OCI-M1 (cell line): ENCODE results near the gene FKRP.
A peak's percentile ranks its signal among the peaks of the same experiment; 100 is the strongest.
"Not testable (repeated sequence)": the region's sequence is repeated elsewhere in the genome, so short reads cannot be mapped to it uniquely, and the experiment has no call there.

Experiments
- DNase-seq: peaks from one replicate; lab custom pipeline; 2025; lab: John Stamatoyannopoulos, UW

Gene FKRP

DNA sequence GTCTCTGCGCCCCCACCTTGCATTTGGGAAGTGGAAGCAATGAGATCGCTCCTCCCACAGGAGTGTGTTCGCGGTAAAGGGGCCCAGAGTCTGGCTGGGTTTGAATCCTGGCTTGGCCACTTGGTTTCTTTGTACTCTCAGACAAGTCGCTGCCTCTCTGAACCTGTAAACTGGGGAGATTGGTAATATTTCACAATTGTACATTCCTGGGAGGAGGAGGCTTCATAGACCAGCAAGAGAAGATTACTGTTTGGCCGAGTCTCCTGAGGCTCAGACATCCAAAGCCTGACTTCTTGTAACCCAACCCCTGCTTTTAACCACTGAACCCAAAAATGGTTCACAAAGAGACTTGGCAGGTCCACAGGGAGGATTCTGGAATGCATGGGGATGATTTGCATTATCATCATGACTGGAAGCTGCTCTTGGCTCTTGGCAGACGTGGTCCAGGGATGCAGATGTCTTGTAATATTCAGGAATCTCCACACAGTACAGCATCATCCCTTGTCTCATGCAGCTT, 14.0 kb downstream of the FKRP start:
- no peak for DNase-seq

- DNase-seq = no peak
Observed at GRCh38 chr19:46760363-46760762, 14.5 kb downstream of the FKRP start.

GRCh38 chr19:46760897-46761296, 15.0 kb downstream of the FKRP start:
- not testable (repeated sequence) for DNase-seq

GRCh38 chr19:46761418-46761831, 15.6 kb downstream of the FKRP start:
- no peak for DNase-seq

DNA sequence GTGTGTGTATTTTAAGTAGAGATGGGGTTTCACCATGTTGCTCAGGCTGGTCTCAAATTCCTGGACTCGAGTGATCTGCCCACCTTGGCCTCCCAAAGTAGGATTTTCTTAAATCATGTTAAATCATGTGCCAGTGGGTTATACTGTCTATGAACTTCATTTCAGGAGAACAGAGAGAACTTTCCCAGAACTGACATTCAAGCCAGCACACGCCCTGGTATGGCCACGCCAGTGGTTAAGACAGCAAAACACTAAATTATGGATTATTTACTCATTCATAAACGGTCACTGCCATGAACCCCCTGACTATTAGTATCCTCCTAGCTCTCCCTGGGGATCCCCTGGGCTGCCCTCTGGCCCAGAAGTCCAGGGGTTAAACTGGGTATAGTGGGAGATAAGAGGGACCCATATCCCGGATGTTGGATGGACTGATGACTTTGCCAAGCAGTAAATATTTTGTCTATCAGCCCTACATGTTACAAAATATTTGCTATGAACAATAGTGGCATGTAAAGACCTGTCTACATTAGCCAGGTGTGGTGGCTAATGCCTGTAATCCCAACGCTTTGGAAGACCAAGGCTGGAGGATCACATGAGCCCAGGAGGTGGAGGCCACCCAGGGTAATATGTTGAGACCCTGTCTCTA, 16.5 kb downstream of the FKRP start:
- no peak for DNase-seq

- DNase-seq = no peak
Observed at GRCh38 chr19:46764817-46765291, 19.0 kb downstream of the FKRP start.

- peak; percentile 61 for DNase-seq
Observed at GRCh38 chr19:46766569-46767317, 20.9 kb downstream of the FKRP start.

GRCh38 chr19:46768746-46769145, 22.9 kb downstream of the FKRP start:
- not testable (repeated sequence) for DNase-seq

- peak; percentile 19 for DNase-seq
Observed at GRCh38 chr19:46772170-46773017, 26.5 kb downstream of the FKRP start.

GRCh38 chr19:46773018-46773399, 27.2 kb downstream of the FKRP start:
- no peak for DNase-seq

DNA sequence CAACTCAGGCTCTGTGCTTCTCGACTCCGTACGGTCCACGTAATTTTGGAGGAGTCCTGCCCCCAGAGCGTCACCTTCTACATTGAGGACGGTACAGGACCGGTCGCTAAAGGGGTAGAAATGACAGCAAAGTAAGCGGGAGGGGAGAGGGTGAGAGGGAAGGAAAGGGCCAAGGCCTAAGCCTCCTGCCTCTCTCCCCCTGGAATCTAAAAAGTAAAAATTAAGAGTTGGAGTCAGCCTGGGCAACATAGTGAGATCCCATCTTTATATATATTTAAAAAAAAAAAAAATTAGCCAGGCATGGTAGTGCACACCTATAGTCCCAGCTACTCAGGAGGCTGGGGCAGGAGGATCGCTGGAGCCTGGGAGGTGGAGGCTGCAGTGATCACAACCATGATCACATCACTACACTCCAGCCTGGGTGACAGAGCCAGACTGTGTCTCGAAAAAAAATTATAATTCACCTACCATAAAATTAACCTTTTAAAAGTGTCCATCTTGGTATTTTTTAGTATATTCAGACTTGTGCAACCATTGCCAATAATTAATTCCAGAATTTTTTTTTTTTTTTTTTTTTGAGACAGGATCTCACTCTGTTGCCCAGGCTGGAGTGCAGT, 29.9 kb downstream of the FKRP start:
- no peak for DNase-seq

DNA sequence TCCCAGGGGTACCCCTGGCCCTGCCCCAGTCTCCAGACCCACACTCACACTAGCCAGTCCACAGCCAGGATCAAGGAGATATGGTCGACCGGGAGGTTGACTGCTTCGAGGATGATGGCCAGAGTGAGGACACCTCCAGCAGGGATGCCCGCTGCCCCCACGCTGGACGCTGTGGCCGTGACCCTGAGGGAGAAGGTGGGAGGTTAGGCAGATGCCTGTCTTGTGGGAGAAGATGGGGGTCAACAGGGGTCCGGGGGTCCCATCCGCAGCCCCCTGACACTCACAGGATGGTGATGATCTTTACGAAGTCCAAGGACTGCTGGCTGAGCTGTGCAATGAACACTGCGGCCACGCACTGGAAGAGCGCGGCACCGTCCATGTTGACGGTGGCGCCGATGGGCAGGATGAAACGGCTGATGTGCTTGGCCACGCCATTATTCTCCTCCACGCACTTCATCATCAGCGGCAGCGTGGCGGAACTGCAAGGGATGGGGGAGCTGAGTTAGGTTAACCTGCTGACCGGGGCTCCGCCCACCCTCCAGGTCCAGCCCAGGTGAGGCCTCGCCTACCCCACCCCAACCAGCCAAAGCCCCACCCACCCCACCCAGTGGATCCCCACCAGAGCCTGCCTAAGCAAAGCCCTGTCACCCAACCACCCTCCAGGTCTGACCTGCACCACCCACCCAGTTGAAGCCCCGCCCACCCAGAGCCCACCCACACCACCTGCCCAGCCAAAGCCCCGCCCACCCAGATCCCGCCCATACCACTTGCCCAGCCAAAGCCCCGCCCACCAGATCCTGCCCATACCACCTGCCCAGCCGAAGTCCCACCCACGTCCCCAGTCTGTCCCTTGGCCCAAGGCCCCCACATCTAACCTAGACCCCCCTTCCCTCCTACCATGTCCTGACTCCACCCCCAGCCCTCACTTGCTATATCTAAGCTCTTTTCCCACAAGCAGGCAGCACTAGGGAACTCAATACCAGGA, 31.4 kb downstream of the FKRP start:
- DNase-seq = no peak

DNA sequence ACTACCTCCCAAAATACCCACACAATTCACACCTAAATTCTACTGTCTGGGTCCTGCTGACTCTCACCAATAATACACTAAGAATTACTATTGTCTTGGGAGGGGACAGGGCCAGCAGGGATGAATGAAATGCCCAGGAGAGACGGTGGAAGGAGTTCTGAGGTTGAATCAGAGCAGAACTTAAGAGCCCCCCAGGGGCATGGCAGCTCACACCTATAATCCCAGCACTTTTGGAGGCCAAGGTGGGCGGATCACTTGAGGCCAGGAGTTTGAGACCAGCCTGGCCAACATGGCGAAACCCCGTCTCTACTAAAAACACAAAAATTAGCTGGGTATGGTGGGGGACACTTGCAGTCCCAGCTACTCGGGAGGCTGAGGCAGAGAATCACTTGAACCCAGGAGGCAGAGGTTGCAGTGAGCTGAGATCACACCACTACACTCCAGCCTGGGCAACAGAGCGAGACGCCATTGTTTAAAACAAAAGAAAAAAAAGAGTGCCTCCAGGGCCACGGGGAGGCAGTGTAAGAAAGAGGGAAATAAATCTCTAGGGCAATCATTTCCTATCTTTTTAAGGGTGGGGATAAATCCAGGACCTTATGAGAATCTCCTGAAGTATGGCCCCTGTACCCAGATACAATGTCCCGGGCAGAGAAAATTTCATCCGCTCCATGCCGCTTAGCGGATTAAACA, 32.2 kb downstream of the FKRP start:
- not testable (repeated sequence) for DNase-seq

DNA sequence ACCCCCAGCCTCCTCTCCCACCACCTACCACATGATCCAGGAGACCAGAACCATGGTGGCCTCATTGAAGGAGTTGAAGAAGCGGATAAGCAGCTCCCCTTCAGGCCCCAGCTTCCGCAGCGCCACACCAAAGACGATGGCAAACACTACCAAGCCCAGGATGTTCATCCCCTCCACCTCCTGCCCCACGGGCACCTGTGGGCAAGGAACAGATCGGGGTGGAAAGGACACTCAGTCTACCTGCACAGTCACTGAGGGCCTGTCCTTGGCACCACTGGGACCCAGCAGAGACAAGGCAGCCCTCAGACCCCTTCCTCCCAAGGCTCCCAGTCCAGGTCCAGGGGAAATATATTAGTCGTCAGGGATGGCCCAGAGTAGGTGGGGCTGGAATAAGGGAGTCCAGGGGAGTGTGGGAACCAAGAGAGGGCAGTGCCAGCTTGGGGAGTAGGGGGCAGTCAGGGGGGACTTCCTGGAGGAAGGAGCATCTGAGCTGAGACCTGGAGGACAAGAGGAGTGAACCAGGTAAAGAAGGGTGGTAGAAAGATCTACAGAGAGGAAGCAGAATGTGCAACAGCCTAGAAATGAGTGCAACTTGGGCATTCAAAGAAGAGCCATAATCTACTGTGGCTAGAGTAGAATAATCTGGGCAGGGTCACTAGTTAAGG, 36.6 kb downstream of the FKRP start:
- no peak for DNase-seq

DNA sequence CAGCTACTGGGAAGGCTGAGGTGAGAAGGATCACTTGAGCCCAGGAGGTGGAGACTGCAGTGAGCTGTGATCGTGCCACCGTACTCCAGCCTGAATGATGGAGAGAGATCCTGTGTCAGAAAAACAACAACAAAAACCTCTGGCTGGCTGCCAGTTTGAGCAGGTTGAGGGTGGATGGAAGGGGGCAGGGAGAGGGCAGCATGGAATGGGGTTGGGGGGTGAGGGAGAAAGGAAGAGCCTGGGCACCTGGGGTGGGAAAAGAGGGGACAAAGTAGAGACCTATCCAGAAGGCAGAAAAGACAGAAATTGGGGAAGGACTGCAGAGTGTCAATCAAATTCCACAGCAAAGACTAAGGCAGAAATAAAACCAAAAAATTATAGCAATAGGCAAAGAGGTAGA, 37.8 kb downstream of the FKRP start:
- no peak for DNase-seq

DNA sequence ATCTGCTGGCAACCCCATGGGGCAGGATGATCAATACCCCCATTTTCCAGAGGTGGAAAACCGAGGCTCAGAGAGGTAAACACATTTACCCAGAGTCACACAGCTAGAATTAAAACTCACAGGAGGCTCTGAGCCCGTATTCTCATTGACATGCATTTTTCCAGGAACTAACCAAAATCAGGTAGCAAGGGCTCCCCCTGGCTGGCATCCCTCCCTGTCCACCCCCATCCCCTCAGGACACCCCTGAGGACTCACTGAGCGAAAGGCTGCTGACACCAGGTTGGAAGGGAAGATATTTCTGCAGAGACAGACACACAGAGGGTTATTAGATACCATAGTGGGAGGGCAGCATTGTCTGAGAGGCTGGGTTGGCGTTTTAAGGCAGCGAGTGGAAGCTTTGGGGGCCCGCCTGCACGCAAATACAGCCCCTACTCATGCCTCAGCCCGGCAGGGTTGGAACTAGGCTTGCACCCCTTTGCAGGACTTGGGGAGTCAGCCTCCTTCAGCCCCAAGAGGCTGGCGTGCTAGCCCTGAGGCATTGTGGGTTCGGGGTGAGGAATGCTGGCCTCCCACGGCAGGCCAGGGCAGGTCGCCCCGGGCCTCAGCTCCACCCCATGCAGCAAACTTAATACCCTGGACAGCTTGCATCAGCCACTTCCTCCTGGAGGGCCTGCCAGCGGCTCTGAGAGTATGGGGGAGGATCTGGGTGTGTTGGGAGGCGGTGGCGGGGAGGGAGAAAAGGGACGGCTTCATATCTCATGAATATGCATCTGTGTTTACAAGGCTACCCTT, 38.6 kb downstream of the FKRP start:
- peak; percentile 99 for DNase-seq

- peak; percentile 70 for DNase-seq
Observed at GRCh38 chr19:46785054-46785979, 39.5 kb downstream of the FKRP start.

DNA sequence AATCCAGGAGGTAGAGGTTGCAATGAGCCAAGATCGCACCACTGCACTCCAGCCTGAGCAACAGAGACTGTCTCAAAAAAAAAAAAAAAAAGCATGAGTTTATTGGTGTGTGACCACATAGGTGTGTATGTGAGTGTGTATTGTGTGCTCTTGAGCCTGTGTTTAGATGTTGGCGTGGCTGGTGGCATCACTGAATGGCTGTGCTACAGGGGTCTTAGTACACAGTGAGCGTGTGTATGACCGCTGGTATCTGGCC, 40.1 kb downstream of the FKRP start:
- no peak for DNase-seq
